Stimulated activated CD4-positive, alpha-beta T cell treated with anti-CD3 and anti-CD28 coated beads, TNF-alpha, amount 100 ng/mL, for 24 hours (primary cell): ENCODE data around the gene C9orf50.
"Not testable (repeated sequence)": the region's sequence is repeated elsewhere in the genome, so short reads cannot be mapped to it uniquely, and the experiment has no call there.

Experiments used
- DNase-seq, 3 experiments: peaks; one replicate each; pipeline ENCODE4 v3.0.0-alpha.2; 2020; ENCODE audit warnings: low read depth in 3 of 3

C9orf50 gene, protein sequence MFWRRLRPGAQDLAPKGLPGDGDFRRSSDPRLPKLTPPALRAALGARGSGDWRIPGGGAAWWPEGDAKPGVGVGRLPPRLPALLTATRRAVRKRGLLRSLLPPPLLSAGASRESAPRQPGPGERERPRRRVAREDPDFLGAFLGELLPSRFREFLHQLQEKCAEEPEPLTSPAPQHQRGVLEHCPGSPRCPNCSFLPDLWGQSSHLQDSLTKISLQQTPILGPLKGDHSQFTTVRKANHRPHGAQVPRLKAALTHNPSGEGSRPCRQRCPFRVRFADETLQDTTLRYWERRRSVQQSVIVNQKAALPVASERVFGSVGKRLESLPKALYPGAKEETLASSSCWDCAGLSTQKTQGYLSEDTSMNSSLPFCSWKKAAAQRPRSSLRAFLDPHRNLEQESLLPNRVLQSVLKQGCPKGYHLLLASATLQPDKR

DNA sequence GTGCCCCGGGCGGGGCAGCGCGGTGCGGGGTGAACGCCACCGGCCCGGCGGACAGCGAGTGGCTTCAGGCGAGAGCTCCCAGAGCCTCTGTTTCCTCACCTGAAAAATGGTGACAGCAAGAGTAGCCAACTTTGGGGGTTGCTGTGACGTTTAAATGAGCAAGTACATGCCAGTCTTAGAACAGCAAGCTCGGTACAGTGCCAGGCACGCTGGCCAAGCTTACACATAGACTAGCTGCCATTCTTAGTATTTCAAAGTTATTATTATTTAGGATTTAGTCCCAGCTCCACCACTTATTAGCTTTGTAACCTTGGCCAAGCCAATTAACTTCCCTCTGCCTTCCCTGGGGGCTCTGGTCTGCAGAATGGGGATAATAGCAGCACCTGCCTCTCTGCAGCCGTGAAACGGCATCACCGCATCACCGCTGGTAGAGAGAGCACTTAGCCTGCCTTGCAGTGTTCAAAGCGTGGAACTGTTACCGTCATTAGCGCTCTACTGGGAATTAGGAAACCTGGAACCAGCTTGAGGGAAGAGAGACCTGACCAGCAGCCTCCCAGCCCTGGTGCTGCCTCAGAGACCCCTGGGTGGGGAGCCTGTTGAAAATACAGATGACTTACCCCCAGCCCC lies at the start of gene C9orf50:
Gene C9orf50, minus strand, starts transcription at position 433 of the 627 bp plus-strand sequence. CDS start 527 bp downstream, outside the sequence.
- no peak for DNase-seq

DNA sequence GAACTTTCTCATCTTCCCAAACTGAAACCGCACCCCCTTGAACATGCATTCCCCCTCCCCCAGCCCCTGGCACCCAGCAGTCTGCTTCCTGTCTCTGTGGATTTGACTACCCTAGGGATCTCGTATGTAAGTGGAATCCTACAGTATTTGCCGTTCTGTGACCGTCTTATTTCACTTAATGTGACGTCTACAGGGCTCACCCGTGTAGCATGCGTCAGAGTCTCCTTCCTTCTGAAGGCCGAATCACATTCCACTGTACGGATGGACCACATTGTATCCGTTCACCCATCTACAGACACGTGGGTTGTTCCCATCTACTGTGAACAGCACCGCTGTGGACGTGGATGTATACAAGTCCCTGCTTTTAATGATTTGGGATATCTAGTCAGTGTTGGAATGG lies 49.0 kb upstream of the C9orf50 start:
- no peak for DNase-seq

DNA sequence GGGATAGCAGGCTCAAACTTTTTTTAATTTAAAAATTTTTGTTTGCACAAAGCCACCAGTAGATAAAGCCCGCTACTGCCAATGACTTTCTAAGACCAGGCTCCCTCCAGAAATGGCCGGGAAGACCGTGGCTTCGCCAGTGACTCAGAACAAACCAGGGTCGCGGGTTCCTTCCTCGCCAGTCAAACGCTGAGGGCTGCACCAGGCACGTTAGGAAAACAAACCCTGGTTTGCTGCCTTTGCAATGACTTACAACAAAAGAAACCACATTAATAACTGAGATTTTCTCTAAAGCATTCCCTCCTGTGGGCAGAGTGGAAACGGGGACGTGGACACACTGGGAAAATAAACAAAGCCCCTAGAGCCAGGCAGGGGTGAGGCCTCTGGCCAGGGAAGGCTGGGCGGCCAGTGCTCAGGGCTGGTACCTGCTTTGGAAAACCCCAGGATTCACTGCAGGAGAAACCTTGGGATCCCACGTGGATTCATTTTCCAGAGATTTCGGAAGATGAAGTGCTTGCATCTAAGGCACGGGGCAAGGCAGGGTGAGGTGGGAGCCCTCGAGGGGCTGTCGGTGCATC lies 48.3 kb upstream of the C9orf50 start:
- no peak for DNase-seq

DNA sequence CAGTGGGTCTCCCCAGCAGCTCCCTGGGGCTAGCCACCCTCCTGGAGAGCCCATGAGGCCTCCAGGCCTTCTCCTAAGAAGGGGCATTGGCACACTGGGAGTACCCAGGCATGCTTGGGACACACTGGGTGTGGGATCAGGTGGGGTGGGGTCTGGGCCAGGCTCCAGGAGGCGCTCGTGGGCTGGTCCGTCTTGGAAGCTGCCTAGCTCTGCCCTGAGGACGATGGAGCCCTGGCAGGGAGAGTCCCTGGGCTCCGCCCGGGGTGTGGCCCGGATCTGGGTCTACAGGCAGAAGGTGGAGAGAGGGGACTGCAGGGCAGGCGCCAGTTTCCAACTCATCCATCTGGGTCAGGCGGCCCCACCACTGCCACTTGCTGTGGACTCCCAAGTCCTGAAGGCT lies 46.9 kb upstream of the C9orf50 start:
- no peak for DNase-seq

DNA sequence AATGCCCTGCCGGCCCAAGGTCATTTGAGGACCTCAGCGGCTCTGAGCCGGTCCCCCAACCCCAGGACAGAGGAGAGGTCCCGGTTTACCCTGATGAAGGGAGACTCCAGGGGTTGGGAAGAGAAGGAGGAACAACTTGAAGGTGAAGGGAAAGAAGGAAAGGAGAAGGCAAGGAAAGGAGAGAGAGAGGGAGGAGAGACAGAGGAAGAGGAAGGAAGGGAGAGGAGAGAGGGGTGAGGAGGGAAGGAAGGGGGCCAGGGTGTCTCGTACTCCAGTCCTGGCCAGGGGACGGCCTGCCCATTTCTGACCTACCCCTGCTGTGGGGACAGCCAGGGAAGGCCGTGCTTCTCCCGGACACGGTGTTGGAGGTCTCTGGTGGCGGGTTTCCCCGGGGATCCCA lies 46.5 kb upstream of the C9orf50 start:
- DNase-seq: no peak

DNA sequence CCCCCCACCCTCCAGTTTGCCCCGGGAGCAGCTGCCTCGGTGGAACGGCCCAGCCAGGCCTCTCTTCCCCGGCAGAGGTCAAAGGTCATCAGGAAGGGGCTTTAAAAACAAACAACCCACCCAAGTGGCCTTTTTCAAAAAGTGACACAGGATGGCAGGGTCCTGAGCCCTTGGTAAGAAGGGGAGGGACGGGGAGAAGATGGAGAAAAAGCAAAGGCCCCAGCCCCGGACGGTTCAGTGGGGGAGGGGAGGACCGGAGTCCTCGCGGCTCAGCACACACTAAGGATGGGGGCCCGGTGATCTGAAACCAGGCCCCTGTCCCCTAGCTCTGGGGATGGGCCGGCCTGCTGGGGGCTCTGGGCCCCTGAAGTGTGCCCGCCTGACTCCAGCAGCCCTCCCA lies 45.7 kb upstream of the C9orf50 start:
- DNase-seq: no peak

DNA sequence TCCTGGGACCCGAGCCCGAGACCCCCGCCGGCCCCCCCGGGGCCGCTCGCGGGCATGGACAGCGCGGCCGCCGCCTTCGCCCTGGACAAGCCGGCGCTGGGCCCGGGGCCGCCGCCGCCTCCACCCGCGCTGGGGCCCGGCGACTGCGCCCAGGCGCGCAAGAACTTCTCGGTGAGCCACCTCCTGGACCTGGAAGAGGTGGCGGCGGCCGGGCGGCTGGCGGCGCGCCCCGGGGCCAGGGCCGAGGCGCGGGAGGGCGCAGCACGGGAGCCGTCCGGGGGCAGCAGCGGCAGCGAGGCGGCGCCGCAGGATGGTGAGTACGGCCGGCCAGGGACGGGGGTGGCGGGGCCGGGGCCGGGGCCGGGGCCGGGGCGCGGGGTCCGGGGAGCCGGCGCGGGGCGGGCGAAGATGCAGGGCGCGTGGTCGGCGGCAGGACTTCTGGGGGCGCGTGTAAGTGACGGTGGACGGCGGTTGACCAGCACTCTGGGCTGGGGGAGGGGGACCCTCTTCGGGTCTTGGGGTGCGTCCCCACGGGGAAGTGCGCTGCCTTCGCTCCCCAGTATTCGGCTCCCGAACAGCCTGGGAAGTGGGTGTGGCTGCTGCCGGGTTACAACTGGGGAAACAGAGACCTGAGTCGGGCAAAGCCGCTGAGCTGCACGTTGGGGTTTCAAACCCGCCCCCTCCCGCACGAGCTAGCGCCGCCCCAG lies 45.1 kb upstream of the C9orf50 start:
- no peak for DNase-seq

DNA sequence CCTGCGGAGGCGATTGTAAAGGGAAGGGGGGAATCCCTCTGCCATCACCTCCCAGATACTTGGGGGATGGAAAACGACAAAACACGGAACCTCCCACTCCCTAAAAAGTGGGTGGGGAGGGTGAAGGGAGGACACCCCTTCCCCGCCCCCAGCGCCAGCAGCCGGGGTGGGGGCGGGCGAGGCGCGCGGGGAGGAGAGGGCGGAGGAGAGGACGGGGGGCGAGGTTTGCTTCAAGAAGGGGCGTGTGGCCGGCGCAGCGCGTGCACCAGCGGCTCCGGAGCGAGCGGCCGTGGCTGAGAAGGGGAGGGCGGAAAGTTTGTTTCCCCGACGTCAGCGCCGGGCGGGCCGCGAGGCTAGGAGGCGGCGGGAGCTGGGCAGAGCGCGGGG lies 44.5 kb upstream of the C9orf50 start, which contains the start of gene PRRX2:
Gene PRRX2, plus strand, starts transcription at position 259 of the 387 bp plus-strand sequence. CDS start 221 bp downstream, outside the sequence.
- DNase-seq: peak in 2 of 3 experiments; percentile 13 to 50

DNA sequence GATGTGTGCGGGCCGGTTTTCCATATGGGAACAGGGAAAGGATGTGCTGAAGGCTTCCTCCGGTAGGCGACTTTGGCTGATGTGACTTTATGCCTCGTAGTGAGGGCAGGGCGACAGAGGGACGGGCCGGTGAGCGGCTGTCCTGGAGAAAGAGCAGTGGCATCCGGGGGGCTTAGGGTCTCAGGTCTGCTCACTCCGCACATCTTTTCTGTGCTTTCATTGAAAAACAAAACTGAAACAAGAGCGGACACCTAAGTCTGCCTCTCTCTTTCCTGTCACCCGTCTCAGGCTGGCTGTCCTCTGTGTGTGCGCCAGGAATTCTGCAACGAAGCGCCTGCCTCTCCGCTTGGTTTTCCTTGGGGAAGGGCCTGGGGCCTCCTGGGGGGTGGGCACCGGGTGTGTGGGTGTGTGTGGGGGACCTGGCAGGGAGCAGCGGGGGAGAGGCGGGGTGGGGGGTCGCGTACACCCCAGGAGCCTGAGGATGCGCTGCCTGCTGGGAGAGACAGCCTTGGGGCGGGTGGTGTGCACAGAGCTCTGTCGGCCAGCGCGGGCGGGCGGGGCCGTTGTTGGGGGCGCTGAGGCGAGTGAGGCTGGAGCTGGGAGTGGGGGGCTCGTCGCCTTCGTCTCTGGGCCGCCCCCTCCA lies 44.0 kb upstream of the C9orf50 start:
- DNase-seq: no peak

DNA sequence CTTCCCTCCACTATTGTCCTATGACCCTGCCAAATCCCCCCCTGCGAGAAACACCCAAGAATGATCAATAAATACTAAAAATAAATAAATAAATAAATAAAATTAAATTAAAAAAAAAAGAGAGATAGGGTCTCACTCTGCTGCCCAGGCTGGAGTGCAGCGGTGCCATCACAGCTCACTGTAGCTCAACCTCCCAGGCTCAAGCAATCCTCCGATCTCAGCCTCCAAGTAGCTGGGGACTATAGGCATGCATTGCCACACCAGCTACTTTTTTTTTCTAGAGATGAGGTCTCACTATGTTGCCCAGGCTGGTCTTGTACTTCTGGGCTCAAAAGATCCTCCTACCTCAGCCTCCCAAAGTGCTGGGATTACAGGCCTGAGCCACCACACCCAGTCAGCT lies 41.3 kb upstream of the C9orf50 start:
- DNase-seq: not testable (repeated sequence)

DNA sequence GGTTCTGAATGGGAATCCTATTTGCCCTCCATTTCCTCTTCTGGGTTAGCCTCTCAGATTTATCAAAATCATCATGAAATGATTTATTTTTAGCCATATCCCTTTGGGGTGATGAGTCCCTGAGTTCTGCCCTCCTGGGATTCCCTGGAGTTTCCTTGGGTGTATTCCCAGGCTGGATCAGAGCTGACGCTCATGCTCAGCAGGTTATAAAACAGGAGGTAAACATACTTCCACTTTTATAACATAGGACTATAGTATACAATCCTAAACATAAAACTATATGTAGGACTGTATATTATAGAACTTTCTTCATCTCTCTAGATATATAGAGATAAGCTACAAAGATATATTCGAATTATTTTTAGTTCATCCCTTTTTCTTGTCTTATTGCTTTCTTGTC lies 40.1 kb upstream of the C9orf50 start:
- DNase-seq: no peak

DNA sequence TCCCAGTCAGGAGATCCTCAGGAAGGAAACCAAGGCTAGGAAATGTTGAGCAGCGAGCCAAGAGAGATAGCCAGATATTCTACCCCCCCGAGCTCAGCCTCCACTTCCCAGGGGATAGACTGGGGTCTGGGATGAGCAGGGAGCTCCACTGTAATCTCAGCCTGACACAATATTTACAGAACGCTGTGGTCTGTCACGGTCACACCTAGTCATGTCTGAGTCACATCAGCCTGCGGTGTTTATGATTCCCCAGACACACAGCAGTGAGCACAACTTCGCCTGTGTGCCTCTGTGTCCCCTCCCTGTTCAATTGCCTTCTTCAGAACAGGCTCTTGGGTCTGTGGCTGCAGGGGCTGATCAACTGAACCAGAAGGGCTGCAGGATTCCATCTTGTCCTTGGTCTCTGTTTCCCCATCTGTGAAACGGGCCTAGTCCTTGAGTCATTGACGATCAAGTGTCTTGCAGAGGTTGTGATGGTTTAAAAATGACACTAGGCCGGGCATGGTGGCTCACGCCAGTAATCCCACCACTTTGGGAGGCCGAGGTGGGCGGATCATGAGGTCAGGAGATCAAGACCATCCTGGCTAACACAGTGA lies 36.0 kb upstream of the C9orf50 start:
- no peak for DNase-seq

DNA sequence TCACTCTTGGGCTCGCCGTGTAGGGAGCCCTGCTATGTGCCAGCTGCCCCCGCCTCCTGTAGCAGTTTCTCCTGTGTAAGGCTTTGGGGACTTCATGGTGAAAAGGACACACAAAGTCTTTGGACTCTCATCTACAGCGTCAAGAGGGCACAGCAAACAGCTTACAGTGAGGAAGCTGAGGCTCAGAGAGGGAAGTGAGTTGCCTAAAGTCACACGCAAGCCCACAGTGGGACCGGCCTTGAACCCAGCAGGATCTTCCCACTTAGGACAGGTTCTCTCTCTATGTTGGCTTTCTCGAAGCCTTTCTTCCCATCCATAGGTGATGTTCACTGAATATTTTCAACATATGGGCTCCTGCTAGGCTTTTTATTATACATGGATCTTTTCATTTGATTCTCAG lies 34.8 kb upstream of the C9orf50 start:
- DNase-seq: no peak

DNA sequence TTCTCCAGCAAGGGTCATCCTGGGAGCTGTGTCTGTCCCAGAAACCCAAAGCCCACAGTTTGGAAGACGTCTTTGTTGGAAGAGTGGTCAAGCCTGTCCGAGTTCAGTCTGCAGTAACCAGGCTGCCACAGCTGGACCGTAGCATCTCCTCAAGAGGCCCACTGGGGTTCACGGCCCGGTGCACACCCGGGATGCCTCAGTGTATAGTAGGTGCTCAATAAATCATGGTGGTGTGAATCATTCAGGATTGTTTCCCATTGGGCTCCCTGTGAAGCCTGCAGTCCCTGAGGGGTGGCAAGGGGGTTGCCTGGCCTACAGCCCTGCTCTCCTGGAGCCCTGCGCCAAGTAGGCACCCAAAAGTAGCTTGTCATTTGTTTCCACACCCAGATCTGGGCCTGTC lies 34.3 kb upstream of the C9orf50 start:
- no peak for DNase-seq

DNA sequence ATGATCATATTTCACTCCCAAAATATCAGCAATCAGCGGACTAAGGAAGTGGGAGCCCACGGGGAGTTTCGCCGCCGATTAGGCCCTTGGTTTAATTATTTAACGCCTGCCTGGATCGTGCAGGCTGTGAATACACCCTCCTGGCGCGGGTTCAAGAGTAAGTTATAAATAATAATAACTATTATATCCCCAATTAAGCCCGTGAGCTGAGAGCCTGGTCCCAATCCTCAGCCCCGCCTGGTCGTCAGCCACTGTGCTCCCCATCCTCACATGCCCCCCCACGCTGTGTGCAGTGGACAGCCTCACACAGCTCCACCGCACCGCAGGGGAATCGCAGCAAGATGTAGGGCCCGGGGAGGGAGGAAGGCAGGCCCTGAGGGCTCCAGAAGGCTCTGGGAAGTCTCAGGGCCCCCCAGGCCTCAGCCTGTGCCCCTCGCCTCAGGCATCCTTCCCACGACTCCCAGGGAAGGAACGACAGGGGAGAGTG lies 33.7 kb upstream of the C9orf50 start:
- no peak for DNase-seq

DNA sequence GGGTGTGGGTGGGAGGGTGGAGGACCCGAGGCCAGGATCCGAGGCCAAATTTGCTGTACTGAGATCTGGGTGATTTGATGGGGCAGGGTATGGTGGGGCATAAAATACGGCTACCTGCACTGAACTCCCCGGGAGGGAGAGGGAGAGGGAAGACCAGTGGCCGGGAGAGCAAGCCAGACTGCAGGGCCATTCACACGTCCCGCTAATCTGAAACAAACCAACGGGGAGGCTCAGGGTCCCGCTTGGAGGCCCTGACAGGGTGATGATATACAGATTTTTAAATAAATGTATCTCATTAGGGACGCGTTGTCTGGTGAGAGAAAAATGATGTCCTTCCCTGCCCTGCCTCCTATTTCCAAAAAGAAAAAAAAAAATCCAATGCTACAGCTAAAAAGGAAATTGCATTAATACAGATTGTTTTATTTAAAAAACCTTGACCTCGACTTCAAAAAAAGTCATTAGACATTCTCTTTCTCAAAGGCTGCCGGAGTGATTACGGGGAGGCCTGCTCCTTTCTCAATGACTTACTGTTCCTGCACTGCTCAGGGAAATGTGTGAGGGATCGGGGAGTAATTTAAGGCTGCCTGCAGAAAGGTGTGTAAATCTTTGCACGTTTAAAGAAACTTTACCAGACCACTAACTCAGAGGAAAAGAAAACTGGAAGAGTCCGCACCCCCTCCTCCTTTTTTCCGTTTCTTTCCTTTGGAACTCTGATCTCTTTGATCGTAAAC lies 33.1 kb upstream of the C9orf50 start:
- no peak for DNase-seq

DNA sequence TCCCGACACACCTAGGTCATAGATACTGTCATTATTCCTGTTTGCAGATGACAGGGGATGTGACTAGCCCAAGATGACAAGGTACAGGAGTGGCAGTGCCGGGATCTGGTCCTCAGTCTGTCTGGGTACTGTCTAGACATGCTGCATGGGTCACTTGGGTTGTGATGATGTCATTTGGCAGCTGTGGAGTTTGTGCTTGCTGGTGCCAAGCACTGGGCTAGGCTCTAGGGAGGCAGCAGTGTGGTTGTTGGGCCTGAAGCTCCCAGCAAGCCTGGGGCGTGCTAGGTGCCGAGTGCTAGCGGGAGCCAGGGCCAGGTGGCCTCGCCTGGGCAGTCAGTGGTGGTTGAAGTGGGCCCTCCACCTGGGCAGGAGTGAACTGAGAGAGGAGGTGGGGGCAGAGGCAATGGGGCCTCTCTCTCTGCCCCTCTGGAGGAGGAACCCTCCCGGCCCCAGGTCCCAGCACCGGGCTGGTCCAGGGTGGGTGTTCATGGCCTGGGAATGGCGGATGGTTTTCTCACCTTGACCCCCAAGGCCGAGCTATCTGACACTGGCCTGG lies 29.9 kb upstream of the C9orf50 start:
- no peak for DNase-seq

DNA sequence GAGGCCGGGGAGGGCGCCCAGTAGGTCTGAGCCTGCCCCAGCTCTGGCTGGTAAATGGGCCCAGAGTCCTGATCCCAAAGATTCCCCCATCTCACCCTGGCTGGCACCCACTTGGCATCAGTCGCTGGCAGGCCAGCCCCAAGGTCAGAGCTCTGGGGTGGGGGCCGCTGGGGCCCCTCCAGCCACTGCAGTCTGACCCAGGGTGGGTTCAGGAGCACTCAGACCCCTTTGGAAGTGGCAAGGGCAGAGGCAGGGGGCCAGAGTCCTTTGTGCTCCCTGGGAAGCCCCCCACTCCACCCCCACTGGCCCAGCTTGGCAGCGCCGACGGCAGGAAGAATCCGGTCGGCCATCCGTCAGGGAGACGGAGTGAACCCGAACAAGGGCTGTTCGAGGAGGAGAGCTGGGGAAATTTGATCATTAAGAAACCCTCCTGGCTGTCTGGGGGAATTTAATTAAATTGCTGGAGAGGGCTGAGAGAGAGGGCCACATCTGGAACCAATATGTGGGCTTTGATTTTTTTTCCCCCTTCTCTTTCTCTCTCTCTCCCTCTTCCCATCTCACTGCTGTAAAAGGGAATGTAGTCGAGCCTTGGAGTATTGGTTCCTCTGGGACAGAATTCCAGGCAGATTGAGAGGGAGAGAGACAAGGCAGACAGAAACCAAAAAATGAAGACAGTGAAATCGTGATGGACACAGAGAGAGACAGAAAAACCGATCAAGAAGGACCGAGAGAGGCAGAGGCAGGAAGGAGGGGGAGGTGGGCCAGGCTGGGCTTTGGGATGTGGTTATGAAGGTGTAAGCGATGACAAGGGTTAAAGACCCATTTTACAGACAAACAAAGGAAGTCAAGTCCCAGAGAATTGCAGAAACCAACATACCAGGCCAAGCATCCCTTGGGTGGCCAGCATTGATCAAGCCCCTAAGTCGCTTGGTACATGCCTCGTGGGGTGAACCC lies 29.1 kb upstream of the C9orf50 start:
- DNase-seq: no peak

DNA sequence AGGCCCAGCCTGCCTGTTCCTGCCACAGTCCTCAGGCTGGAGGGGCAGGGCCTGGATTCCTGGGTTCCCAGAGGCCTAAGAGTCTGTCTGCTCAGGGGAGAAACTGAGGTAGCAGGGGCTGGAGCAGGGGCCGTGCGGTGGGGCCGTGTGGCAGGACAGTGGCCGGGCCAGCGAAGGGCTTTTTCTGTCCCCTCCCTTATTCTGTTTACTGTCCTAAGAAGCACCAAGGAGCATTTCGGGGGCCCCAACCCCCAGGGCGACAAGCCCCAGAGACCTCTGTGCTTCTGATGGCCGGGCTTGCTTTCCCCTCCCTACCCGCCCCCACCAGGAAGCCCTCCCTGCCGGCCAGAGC lies 27.8 kb upstream of the C9orf50 start:
- no peak for DNase-seq
